GM03348 (cell line): ENCODE data around the gene SIX1.
A peak's percentile ranks its signal among the peaks of the same experiment; 100 is the strongest.

ENCODE experiments used
- DNase-seq: peaks from one replicate; pipeline ENCODE4 v3.0.0; 2012; ENCODE audit warnings: low spot score

The SIX1 gene

DNA sequence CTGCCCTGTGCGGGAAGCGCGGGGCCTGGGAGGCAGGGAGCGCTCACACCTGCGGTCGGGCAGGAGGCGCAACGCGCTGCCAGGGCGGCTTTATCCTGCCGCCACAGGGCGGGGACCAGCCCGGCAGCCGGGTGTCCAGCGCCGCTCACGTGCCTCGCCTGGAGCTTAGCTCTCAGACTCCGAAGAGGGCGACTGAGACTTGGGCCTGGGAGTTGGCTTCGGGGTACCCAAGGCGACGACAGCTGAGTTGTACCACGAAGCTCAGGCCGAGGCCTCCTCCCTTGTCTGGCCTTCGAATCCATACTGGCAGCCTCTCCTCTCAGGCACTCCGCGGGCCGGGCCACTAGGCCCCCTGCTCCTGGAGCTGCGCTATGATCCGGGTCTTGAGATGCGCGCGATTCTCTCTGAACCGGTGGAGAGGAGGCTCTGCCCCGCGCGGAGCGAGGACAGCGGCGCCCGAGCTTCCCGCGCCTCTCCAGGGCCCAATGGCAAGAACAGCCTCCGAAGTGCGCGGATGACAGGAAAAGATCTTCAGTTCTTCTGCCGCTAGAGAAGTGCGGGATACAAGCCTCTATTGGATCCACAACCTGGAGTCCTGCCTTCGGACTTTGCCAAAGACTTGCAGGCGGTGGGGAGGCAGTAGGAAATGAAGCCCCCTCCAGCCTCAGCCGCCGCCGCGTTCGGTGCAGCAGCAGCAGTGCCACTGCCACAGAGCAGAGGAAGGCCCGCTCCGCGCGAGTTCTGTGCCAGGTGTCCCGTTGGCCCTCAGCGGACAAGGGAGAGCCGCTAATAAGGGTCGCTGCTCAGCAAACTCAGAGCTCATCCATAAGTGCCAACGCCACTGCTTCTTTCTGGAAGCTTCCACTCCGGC is 6.8 kb downstream of the SIX1 start:
- DNase-seq, result no peak

DNA sequence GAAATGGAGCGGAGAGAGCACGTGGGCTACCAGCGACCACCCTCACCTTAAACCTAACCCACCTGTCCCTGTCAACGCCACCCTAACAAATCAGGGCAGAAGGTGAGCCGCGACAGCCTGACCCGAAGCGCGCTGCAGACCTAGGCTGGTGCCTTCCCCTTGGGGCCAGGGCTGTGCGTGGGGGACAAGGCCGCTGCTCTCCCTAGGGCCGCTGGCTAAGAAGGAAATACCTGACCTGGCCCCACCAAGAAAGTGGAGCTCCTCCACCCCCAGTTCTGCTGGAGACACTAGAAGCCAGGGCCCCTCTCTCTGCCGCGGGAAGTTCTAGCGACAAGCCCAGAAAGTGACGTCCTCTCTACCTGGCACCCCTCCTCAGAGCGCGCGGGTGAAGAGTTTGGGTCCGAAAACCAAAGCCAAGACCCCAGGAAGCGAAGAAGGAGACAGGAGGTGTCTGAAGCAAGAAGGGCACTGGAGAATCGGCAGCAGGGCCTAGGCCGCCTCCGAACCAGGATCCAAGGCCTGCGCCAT is 7.5 kb downstream of the SIX1 start:
- no peak for DNase-seq

- DNase-seq, result no peak
Observed at GRCh38 chr14:60640859-60641741, 8.2 kb downstream of the SIX1 start.

- DNase-seq, result no peak
Observed at GRCh38 chr14:60639674-60640073, 9.6 kb downstream of the SIX1 start.

GRCh38 chr14:60637479-60638315 is 11.6 kb downstream of the SIX1 start:
- peak; percentile 81 for DNase-seq

DNA sequence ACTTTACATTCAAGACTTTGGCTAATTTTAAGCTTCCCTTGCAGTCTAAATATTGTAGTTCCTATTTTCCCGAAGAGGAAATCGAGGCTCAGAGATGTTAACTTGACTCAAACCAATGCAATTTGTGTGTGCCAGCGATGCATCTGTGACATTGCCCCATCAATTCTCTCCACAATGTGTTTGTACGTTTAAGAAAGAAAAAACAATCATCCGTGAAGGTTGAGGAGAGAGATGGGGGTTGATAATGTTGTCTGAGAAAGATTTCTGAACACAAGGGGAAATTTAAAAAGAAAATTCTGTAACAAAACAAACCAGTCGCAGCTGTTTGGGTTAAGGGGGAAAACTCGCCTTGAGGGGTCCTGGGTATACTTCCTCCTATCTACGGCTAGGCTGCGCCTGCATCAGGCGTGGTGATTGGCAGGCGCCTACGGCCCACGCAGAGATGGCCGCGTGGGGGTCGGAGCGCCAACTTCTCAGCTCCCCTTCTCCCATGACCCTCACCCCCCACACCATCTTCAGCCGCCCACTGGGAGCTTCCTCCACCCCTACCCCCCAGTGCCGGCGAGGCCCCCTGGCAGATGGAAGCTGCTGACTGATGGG is 12.3 kb downstream of the SIX1 start:
- no peak for DNase-seq

DNA sequence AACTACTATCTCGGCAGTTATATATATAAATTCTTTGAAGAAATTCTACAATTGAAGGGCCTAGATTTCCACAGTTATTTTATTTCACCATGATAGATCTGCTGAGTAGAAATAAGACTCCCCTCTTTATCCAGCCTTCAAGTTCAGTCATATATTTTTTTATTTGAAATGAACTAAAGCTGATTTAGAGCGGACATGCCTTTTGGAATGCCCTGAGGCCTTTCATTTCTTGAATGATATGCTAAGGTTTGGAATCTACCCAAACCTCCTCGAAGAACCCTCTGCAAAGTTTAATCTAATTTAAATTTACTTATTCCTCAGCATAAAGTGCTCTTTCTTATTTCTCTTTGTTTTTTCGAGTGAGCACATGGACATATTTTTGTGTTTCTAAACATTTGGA is 15.1 kb downstream of the SIX1 start:
- no peak for DNase-seq

DNA sequence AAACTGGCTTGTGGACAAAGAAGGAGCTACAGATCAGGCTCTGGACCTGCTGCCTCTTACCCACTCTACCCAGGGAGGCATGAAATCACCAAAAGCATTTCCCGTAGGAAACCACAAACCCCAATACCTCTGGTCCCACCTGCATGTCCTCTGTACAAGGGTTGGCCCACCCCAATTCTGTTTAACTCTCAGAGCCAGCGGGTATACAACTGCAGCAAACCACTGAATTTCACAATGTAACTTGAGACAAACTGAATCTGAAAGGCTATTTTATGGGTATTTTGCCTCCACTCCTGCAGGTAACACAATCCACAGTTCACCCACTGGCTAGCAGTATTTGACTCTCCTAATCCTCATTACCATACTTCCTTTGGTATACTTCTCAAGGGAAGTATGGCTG is 16.5 kb downstream of the SIX1 start:
- DNase-seq, result no peak

- DNase-seq, result no peak
Observed at GRCh38 chr14:60632257-60632656, 17.0 kb downstream of the SIX1 start.

DNA sequence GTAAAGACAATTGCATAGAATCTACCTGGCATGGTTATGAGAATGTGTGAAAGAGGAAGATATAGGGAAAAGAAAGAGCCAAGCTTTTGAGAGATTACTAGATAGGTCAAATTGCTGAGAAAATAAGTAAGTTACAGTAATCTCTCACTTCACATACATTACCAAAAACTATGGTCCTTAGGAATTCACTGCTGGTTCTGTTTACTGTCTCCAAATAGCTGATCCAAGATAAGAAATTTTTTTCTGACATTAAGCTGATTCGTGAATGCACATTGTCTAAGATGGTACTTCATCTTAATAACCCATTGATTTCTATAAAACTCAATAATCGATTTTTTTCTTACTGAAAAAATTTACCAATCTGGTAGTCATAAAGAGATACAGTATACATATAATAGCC is 17.4 kb downstream of the SIX1 start:
- DNase-seq, result no peak

DNA sequence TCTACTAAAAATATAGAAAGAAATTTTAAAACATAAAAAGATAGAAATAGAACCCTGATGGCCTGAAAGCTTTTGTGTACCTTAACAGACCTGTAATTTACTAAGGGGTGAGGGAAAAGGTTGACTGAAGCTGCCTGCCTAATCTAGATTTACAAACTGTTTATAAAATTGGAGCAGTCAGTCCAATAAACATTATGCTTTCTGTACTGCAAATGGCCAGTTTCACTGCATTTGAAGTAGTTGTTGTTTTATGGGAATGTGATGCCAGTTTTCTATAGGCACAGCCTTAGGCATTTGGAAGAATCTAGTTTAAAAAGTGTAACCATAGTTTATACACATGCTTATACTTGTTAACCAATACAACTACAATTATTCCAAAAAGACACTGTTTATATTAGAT is 19.1 kb downstream of the SIX1 start:
- no peak for DNase-seq

GRCh38 chr14:60628892-60629291 is 20.4 kb downstream of the SIX1 start:
- DNase-seq, result no peak

- DNase-seq, result peak; percentile 58
Observed at GRCh38 chr14:60622917-60623257, 26.4 kb downstream of the SIX1 start.

DNA sequence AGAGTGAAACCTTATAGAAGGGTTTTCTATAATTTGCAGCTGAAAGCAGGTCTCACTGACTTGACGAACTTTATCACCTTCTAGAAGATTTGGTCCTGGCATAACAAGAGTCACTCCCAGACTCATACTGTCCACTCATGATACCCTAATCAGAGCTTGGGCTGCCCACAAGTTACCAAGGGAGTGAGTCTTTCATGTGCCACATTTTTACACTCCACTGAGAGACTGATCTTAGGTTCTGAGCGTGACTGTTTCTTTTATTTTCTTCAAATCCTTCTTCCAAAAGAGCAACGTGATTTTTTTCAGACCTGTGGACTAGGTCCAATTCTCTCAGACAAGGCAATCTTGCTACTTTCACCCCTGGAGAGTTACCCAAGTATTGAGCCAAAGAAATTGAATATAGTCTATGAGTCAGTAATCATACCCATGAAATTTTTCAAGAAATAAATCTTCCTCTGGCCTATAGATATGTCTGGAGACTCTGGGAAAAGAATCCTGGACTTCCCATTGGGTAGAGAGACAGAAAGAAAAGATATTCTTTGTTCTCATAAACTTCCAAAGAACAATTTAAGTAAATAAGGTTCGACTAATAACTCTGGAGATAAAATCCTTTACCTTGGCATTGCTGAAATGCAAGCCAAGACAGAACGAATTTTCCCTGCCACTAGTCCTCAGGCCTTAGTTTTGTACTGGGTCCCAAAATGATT is 26.9 kb downstream of the SIX1 start:
- peak; percentile 17 for DNase-seq

DNA sequence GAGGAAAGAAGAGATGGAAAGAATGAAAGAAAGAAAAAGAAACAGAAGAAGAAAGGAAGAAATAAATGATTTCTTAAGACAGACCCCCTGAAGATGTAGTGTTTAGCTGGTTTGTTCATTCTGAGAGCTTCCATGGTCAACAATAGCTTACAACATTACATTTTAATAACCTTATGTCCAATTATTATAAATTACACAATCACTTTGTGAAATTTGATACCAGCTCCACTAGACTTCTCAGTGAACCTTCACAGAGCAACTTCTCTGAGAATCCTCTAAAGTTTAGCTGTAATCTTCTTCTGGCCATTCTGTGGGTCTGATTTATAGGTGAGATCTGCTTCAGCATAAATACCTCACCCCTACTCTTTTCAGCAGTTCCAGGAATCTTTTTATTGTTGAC is 27.9 kb downstream of the SIX1 start:
- DNase-seq, result no peak

GRCh38 chr14:60618241-60618640 is 31.0 kb downstream of the SIX1 start:
- DNase-seq, result no peak

- no peak for DNase-seq
Observed at GRCh38 chr14:60616461-60616959, 32.8 kb downstream of the SIX1 start.

- no peak for DNase-seq
Observed at GRCh38 chr14:60602291-60602690, 47.0 kb downstream of the SIX1 start.

- DNase-seq, result no peak
Observed at GRCh38 chr14:60599727-60600126, 49.5 kb downstream of the SIX1 start.

- no peak for DNase-seq
Observed at GRCh38 chr14:60596139-60596538, 53.1 kb downstream of the SIX1 start.

DNA sequence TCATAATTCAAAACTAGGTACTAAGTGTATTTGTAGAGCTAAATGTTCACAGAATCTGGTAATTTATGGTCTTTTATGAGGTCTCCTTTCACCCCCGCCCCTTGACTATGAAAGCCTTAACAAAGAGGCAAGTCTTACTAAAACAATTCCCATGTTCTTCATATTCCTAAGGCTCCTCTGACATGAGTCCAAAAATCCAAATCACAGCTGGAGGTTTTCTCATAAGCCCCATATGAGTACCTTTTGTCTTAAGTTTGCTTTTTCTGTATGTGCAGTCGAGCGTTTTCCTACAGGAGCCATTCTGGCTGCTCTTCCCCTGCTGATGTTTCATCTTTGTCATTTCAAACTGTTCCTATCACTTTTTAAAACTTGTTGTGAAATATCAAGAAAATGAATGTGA is 55.2 kb downstream of the SIX1 start:
- no peak for DNase-seq
